Hepatocyte (in vitro differentiated cells): ENCODE measurements around the gene NSUN4.

Source experiments
- CTCF ChIP-seq: fragments of 200-600 bp; sonication (generic); IDR thresholded peaks from 2 replicates; pipeline ENCODE4 v1.5.1; 2016; ENCODE audit warnings: antibody characterized with exemption, mild to moderate bottlenecking; ENCODE audit not compliant: poor library complexity
- EZH2 ChIP-seq: fragments of 200-600 bp; sonication (generic); IDR thresholded peaks from 2 replicates; pipeline ENCODE4 v1.6.1; 2016; ENCODE audit warnings: antibody characterized with exemption, mild to moderate bottlenecking, borderline replicate concordance
- EZH2phosphoT487 ChIP-seq: fragments of 200-600 bp; sonication (generic); IDR thresholded peaks from one replicate; pipeline ENCODE4 v1.6.1; 2018; ENCODE audit warnings: antibody characterized with exemption, mild to moderate bottlenecking, low read depth, moderate library complexity; ENCODE audit not compliant: unreplicated experiment, severe bottlenecking

GRCh38 chr1:46405197-46405555 lies 64.6 kb downstream of the NSUN4 start:
- TF ChIP-seq CTCF: no peak
- no peak for TF ChIP-seq EZH2
- TF ChIP-seq EZH2phosphoT487: no peak
